Hepatocyte (in vitro differentiated cells): ENCODE data around the gene MYLIP. TPM values are rescaled to one million over a fixed set of nuclear protein-coding genes. Genes with fewer than 3 reads are reported as not detected.

Source experiments
- DNase-seq: peaks from one replicate; pipeline ENCODE4 v3.0.0-alpha.2; 2016; ENCODE audit warnings: low spot score
- H2AFZ ChIP-seq: fragments of 200-600 bp; sonication (generic); 2 replicates; pipeline ENCODE4 v1.6.0; 2016; ENCODE audit warnings: antibody characterized with exemption, mild to moderate bottlenecking
- H3K27ac ChIP-seq: fragments of 200-600 bp; sonication (generic); 2 replicates; pipeline ENCODE4 v1.5.1; 2016; ENCODE audit warnings: mild to moderate bottlenecking
- H3K27me3 ChIP-seq: fragments of 200-600 bp; sonication (generic); 2 replicates; pipeline ENCODE4 v1.6.1; 2016
- H3K36me3 ChIP-seq: fragments of 200-600 bp; sonication (generic); replicated peaks from 2 replicates; pipeline ENCODE4 v1.5.1; 2016; ENCODE audit warnings: low read depth; ENCODE audit not compliant: insufficient read depth
- H3K4me1 ChIP-seq: fragments of 200-600 bp; sonication (generic); 2 replicates; pipeline ENCODE4 v1.5.1; 2016; ENCODE audit warnings: mild to moderate bottlenecking, moderate library complexity; ENCODE audit not compliant: insufficient read depth
- H3K4me2 ChIP-seq: fragments of 200-600 bp; sonication (generic); 2 replicates; pipeline ENCODE4 v1.6.0; 2016
- H3K4me3 ChIP-seq: fragments of 200-600 bp; sonication (generic); 2 replicates; pipeline ENCODE4 v1.5.1; 2016; ENCODE audit warnings: mild to moderate bottlenecking
- H3K79me2 ChIP-seq: fragments of 200-600 bp; sonication (generic); 2 replicates; pipeline ENCODE4 v1.6.0; 2017; ENCODE audit warnings: mild to moderate bottlenecking
- H3K9me2 ChIP-seq: fragments of 200-600 bp; sonication (generic); replicated peaks from 2 replicates; pipeline ENCODE4 v1.6.0; 2017; ENCODE audit warnings: mild to moderate bottlenecking; ENCODE audit not compliant: insufficient read depth
- H3K9me3 ChIP-seq: fragments of 200-600 bp; sonication (generic); 2 replicates; pipeline ENCODE4 v1.5.1; 2016; ENCODE audit warnings: low read depth, mild to moderate bottlenecking
- H4K20me1 ChIP-seq: fragments of 200-600 bp; sonication (generic); 2 replicates; pipeline ENCODE4 v1.6.0; 2016; ENCODE audit warnings: mild to moderate bottlenecking; ENCODE audit not compliant: insufficient read depth, poor library complexity, severe bottlenecking
- EZH2 ChIP-seq: fragments of 200-600 bp; sonication (generic); IDR thresholded peaks from 2 replicates; pipeline ENCODE4 v1.6.1; 2016; ENCODE audit warnings: antibody characterized with exemption, mild to moderate bottlenecking, borderline replicate concordance
- EZH2phosphoT487 ChIP-seq: fragments of 200-600 bp; sonication (generic); IDR thresholded peaks from one replicate; pipeline ENCODE4 v1.6.1; 2018; ENCODE audit warnings: antibody characterized with exemption, mild to moderate bottlenecking, low read depth, moderate library complexity; ENCODE audit not compliant: unreplicated experiment, severe bottlenecking
- WGBS: methylation state at CpG from one replicate; pipeline ENCODE4 v1.1.6; 2016; ENCODE audit warnings: low lambda C conversion rate; ENCODE audit errors: missing lambda C conversion rate; 5-methylcytosine and 5-hydroxymethylcytosine counted together
- polyA plus RNA-seq: library from polyadenylated mRNA; unstranded; fragments of >200 nt; fragmentation: Nextera tagmentation; extraction: Ambion mirVana; gene quantifications from 2 replicates; pipeline ENCODE4 v1.2.1, GENCODE V29; 2016
- total RNA-seq: library from RNA; depleted of rRNA; stranded (reverse); fragments of >200 nt; gene quantifications from 2 replicates; pipeline ENCODE4 v1.2.3, GENCODE V29; 2014
- TF ChIP-seq, protein P1 (sequence below): fragments of 200-600 bp; sonication (generic); IDR thresholded peaks from 2 replicates; pipeline ENCODE4 v1.5.1; 2016; ENCODE audit warnings: antibody characterized with exemption, mild to moderate bottlenecking; ENCODE audit not compliant: poor library complexity

Gene MYLIP
- total and polyA plus RNA-seq, 2 experiments from 2014 or later: 76.0 to 85.7 TPM

GRCh38 chr6:16097382-16098171 is 31.3 kb upstream of the MYLIP start:
- WGBS: 88% methylated on average over 6 of the region's 6 CpGs
- H2AFZ ChIP-seq: no peak overlapping the region
- H3K9me3 ChIP-seq: no peaks in the 10 kb centered on the region
- no peaks in the 10 kb centered on the region for H3K79me2 ChIP-seq
- H3K4me3 ChIP-seq: no peak overlapping the region
- peaks cover 12% of the 10 kb centered on the region for H3K4me1 ChIP-seq
- H3K9me2 ChIP-seq: no peaks in the 10 kb centered on the region
- H3K4me2 ChIP-seq: no peak overlapping the region
- no peaks in the 10 kb centered on the region for H3K36me3 ChIP-seq
- DNase-seq: no peak
- H4K20me1 ChIP-seq: no peaks in the 10 kb centered on the region
- TF ChIP-seq EZH2: no peak
- no peak for TF ChIP-seq EZH2phosphoT487
- TF ChIP-seq, protein P1, sequence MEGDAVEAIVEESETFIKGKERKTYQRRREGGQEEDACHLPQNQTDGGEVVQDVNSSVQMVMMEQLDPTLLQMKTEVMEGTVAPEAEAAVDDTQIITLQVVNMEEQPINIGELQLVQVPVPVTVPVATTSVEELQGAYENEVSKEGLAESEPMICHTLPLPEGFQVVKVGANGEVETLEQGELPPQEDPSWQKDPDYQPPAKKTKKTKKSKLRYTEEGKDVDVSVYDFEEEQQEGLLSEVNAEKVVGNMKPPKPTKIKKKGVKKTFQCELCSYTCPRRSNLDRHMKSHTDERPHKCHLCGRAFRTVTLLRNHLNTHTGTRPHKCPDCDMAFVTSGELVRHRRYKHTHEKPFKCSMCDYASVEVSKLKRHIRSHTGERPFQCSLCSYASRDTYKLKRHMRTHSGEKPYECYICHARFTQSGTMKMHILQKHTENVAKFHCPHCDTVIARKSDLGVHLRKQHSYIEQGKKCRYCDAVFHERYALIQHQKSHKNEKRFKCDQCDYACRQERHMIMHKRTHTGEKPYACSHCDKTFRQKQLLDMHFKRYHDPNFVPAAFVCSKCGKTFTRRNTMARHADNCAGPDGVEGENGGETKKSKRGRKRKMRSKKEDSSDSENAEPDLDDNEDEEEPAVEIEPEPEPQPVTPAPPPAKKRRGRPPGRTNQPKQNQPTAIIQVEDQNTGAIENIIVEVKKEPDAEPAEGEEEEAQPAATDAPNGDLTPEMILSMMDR: no peak
- no peak overlapping the region for H3K27ac ChIP-seq
- no peaks in the 10 kb centered on the region for H3K27me3 ChIP-seq

GRCh38 chr6:16098211-16098610 is 30.7 kb upstream of the MYLIP start:
- H3K36me3 ChIP-seq: no peaks in the 10 kb centered on the region
- 84% methylated on average over 5 of the region's 5 CpGs for WGBS
- H3K27me3 ChIP-seq: no peaks in the 10 kb centered on the region
- H4K20me1 ChIP-seq: no peaks in the 10 kb centered on the region
- H3K4me3 ChIP-seq: no peak overlapping the region
- TF ChIP-seq, protein P1: no peak
- no peak for TF ChIP-seq EZH2phosphoT487
- no peaks in the 10 kb centered on the region for H3K9me3 ChIP-seq
- H3K4me1 ChIP-seq: peaks cover 13% of the 10 kb centered on the region
- no peak overlapping the region for H3K27ac ChIP-seq
- no peak overlapping the region for H3K4me2 ChIP-seq
- DNase-seq: no peak
- H3K79me2 ChIP-seq: no peaks in the 10 kb centered on the region
- no peak overlapping the region for H2AFZ ChIP-seq
- no peaks in the 10 kb centered on the region for H3K9me2 ChIP-seq

DNA sequence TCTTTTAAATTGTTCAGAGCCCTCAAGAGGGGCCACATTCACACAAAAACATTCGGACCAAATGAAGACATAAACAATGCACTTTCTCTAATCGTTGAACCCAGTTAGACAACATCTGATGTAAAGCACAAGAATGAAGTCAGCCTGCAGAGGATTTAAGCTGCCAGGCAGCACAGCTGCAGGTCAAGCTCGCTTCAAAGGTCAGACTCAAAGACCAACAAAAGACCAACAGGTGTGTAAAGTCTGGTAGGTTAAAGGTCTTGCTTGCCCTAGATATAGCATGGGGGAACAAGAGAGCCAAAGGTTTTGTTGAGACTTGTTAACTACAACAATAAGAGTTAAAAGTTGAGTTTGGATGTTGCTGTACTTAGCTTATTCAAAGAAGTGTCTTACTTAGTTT is 26.7 kb upstream of the MYLIP start:
- H3K4me2 ChIP-seq: no peak overlapping the region
- H3K4me3 ChIP-seq: no peak overlapping the region
- DNase-seq: no peak
- 28% methylated on average over 3 of the region's 3 CpGs for WGBS
- peaks cover 15% of the 10 kb centered on the region for H3K4me1 ChIP-seq
- H3K79me2 ChIP-seq: no peaks in the 10 kb centered on the region
- H2AFZ ChIP-seq: peak overlapping the region; percentile 1
- TF ChIP-seq, protein P1: no peak
- TF ChIP-seq EZH2: no peak
- no peak for TF ChIP-seq EZH2phosphoT487
- no peaks in the 10 kb centered on the region for H3K9me2 ChIP-seq
- no peaks in the 10 kb centered on the region for H3K9me3 ChIP-seq
- peak overlapping the region; percentile 10 for H3K27ac ChIP-seq
- no peaks in the 10 kb centered on the region for H3K36me3 ChIP-seq
- H4K20me1 ChIP-seq: no peaks in the 10 kb centered on the region
- H3K27me3 ChIP-seq: no peaks in the 10 kb centered on the region
